Hepatocyte (in vitro differentiated cells): ENCODE data around the gene IRF1.

Experiments used
- EZH2 ChIP-seq: fragments of 200-600 bp; sonication (generic); IDR thresholded peaks from 2 replicates; pipeline ENCODE4 v1.6.1; 2016; ENCODE audit warnings: antibody characterized with exemption, mild to moderate bottlenecking, borderline replicate concordance
- EZH2phosphoT487 ChIP-seq: fragments of 200-600 bp; sonication (generic); IDR thresholded peaks from one replicate; pipeline ENCODE4 v1.6.1; 2018; ENCODE audit warnings: antibody characterized with exemption, mild to moderate bottlenecking, low read depth, moderate library complexity; ENCODE audit not compliant: unreplicated experiment, severe bottlenecking
- TF ChIP-seq, protein P1 (sequence below): fragments of 200-600 bp; sonication (generic); IDR thresholded peaks from 2 replicates; pipeline ENCODE4 v1.5.1; 2016; ENCODE audit warnings: antibody characterized with exemption, mild to moderate bottlenecking; ENCODE audit not compliant: poor library complexity

- TF ChIP-seq, protein P1, sequence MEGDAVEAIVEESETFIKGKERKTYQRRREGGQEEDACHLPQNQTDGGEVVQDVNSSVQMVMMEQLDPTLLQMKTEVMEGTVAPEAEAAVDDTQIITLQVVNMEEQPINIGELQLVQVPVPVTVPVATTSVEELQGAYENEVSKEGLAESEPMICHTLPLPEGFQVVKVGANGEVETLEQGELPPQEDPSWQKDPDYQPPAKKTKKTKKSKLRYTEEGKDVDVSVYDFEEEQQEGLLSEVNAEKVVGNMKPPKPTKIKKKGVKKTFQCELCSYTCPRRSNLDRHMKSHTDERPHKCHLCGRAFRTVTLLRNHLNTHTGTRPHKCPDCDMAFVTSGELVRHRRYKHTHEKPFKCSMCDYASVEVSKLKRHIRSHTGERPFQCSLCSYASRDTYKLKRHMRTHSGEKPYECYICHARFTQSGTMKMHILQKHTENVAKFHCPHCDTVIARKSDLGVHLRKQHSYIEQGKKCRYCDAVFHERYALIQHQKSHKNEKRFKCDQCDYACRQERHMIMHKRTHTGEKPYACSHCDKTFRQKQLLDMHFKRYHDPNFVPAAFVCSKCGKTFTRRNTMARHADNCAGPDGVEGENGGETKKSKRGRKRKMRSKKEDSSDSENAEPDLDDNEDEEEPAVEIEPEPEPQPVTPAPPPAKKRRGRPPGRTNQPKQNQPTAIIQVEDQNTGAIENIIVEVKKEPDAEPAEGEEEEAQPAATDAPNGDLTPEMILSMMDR = no peak
- TF ChIP-seq EZH2phosphoT487 = no peak
- no peak for TF ChIP-seq EZH2
These were observed 36.5 kb upstream of the IRF1 start for GRCh38 chr5:132526974-132527564.
